WTC11 (cell line): ENCODE data around the gene TCF15.

Experiments
- ATF3 ChIP-seq: sonication (generic); formaldehyde crosslinking; conservative IDR thresholded peaks from 2 replicates; pipeline ENCODE4 v1.8.1; 2022; ENCODE audit warnings: mild to moderate bottlenecking, missing genetic modification reagents
- CBFB ChIP-seq: sonication (generic); formaldehyde crosslinking; IDR thresholded peaks from 2 replicates; pipeline ENCODE4 v1.8.1; 2022; ENCODE audit warnings: mild to moderate bottlenecking, low read depth, missing genetic modification reagents
- CREM ChIP-seq: sonication (generic); formaldehyde crosslinking; IDR thresholded peaks from 2 replicates; pipeline ENCODE4 v1.8.1; 2022; ENCODE audit warnings: mild to moderate bottlenecking, missing genetic modification reagents, moderate library complexity
- CTCF ChIP-seq: fragments of 200-600 bp; IDR thresholded peaks from 2 replicates; pipeline ENCODE4 v1.8.0; 2022; ENCODE audit warnings: antibody characterized with exemption
- E2F5 ChIP-seq: sonication (generic); formaldehyde crosslinking; IDR thresholded peaks from 2 replicates; pipeline ENCODE4 v1.8.1; 2022; ENCODE audit warnings: mild to moderate bottlenecking, moderate library complexity, missing genetic modification reagents
- ELF4 ChIP-seq: sonication (generic); formaldehyde crosslinking; IDR thresholded peaks from 2 replicates; pipeline ENCODE4 v1.8.1; 2022; ENCODE audit warnings: low read depth, mild to moderate bottlenecking, moderate library complexity, missing genetic modification reagents
- GRHL2 ChIP-seq: fragments of 250-450 bp; sonication (Bioruptor Pico); IDR thresholded peaks from 2 replicates; pipeline ENCODE4 v1.8.0; 2022; ENCODE audit warnings: mild to moderate bottlenecking, moderate library complexity; ENCODE audit not compliant: insufficient replicate concordance, severe bottlenecking
- NR3C1 ChIP-seq: sonication (generic); formaldehyde crosslinking; conservative IDR thresholded peaks from 2 replicates; pipeline ENCODE4 v1.8.1; 2023; ENCODE audit warnings: low read depth, mild to moderate bottlenecking, missing genetic modification reagents
- PREB ChIP-seq: sonication (generic); formaldehyde crosslinking; IDR thresholded peaks from 2 replicates; pipeline ENCODE4 v1.8.1; 2022; ENCODE audit warnings: mild to moderate bottlenecking, missing genetic modification reagents, moderate library complexity, borderline replicate concordance
- STAT6 ChIP-seq: sonication (generic); formaldehyde crosslinking; conservative IDR thresholded peaks from 2 replicates; pipeline ENCODE4 v1.8.1; 2023; ENCODE audit warnings: mild to moderate bottlenecking, low read depth, missing genetic modification reagents, moderate library complexity
- ZNF317 ChIP-seq: sonication (generic); formaldehyde crosslinking; IDR thresholded peaks from 2 replicates; pipeline ENCODE4 v1.8.1; 2023; ENCODE audit warnings: low read depth, mild to moderate bottlenecking, moderate library complexity, missing genetic modification reagents, borderline replicate concordance

DNA sequence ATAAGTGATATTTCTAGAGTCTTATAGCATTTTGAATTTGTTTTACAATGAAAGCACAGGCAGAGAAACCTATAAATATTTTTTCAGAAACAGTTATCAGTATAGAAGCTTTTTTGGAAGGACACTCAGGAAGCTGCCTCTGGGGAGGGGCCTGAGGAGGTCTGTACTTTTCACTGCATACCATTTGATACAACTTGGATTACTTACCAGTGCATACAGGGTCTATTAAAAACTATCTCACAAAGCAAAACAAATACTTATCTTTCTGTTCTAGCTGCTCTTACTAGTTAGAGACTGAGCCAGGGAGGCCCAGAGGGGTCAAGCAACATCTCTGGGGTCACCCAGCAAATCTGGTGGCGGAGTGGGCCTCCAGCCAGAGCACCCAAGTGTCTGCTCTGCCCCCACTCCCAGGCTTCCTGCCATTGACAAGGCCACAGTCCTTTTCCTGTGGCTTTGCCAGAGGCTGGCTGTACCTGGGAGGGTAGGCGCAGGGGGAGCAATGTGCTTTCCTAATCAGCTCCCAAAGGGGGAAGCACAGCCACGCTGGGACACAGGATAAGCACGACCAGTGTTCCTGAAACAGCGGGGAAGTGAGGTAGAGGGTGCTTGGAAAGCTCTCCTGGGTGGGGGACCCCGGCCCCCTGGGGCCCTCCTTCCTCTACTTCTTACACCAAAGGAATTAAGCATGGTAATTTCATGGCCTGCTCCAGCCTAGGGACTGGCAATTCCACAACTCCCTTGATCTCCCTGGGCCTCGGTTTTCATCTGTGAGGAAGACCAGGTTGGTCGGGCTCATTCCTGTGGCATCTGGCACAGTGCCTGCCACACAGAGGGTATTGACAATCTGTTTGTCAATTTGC, 7.8 kb downstream of the TCF15 start:
- no peak for TF ChIP-seq CREM (CRISPR knock-in tag)
- TF ChIP-seq CTCF, result no peak
- no peak for TF ChIP-seq PREB (CRISPR knock-in tag)
- no peak for TF ChIP-seq ELF4 (CRISPR knock-in tag)
- no peak for TF ChIP-seq CBFB (CRISPR knock-in tag)
- TF ChIP-seq GRHL2 (CRISPR knock-in tag), result no peak
- TF ChIP-seq E2F5 (CRISPR knock-in tag), result no peak
- TF ChIP-seq ZNF317 (CRISPR knock-in tag), result no peak
- no peak for TF ChIP-seq STAT6 (CRISPR knock-in tag)
- no peak for TF ChIP-seq NR3C1
- no peak for TF ChIP-seq ATF3 (CRISPR knock-in tag)
